Erythroblast (primary cell): ENCODE data around the gene MB21D2.

ENCODE experiments used
- GATA1 ChIP-seq: IDR thresholded peaks from 2 replicates; pipeline ENCODE4 v1.6.1; 2011; ENCODE audit warnings: low read depth, mild to moderate bottlenecking, control low read depth, low read length, moderate library complexity
- POLR2A ChIP-seq: IDR thresholded peaks from 2 replicates; pipeline ENCODE4 v1.6.1; 2011; ENCODE audit warnings: mild to moderate bottlenecking, low read length

- no peak for TF ChIP-seq POLR2A
- no peak for TF ChIP-seq GATA1
These were observed 12.9 kb upstream of the MB21D2 start for GRCh38 chr3:192930577-192930976.
